GM18861 (cell line): Measurements from ENCODE around the gene NMT1.

Source experiments
- ATAC-seq: cut with Tn5 transposase; IDR thresholded peaks from one replicate; pipeline ENCODE4 v1.9.1; 2021; ENCODE audit not compliant: unreplicated experiment

The NMT1 gene

GRCh38 chr17:45077643-45078042, 16.5 kb downstream of the NMT1 start:
- ATAC-seq, result no peak

DNA sequence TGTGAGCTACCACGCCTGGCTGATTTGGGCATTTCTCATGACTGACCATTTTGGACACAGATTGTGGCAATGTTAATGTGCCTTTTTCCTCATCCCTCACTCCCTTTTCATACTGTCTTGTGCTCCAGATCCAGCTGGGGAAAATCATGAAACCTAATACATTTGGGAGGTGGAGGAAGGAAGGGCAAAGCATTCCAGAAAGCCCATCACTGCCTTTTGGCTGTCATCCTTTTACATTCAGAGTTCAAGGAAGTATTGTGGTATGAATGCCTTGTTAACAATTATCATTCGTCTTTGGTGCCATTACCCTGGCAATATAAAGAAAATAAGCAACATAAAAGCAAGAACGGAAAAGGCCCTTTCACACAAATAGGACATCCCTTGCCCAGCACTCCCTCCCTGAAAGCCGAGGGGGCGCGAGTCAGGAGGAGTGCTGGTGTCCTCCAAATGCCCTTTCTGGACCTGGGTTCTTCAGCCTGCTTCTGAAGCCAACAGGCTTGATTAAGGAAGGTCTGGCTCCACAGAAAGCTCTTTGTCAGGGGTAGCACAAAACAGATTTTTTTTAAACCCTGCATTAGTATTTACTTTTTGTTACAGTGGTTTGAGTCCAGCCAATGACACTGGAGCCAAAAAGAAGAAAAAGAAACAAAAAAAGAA, 20.1 kb downstream of the NMT1 start:
- ATAC-seq, result no peak

DNA sequence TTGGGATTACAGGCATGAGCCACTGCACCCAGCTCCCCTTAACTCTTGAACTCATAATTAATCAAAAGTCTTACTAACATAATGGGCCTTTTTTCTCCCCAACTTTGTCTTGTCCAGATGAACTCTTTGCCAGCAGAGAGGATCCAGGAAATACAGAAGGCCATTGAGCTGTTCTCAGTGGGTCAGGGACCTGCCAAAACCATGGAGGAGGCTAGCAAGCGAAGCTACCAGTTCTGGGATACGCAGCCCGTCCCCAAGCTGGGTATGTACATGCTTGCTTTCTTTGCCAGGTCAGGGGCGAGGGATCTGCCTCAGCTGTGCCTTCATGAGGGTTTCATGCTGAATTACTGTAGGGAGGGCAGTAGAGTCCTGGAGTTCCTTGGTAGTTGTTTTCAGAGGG, 25.3 kb downstream of the NMT1 start:
- ATAC-seq, result no peak

DNA sequence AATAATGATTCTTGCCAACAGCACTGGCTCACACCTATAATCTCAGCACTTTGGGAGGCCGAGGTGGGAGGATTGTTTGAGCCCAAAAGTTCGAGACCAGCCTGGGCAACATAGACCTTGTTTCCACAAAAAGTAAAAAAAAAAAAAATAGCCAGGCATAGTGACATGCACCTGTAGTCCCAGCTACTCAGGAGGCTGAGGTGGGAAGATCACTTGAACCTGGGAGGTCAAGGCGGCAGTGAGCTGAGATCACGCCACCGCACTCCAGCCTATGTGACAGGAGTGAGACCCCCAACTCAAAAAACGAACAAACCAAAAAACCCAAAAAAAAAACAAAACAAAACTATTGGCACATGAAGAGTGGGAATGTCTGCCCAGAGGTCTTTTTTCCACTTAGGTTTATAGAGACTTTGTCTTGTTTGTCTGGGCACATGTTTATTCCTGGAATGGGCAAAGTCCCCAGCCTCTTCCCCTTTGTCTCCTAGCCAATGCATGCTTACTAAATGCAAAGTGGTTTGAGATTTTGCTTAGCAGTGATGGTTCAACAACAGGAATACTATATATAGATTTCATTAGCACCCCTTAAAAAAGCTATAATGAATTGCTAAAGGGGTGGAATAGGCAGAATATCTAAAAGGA, 25.9 kb downstream of the NMT1 start:
- ATAC-seq, result no peak

- ATAC-seq, result no peak
Measured at GRCh38 chr17:45087504-45087975, 26.4 kb downstream of the NMT1 start.

DNA sequence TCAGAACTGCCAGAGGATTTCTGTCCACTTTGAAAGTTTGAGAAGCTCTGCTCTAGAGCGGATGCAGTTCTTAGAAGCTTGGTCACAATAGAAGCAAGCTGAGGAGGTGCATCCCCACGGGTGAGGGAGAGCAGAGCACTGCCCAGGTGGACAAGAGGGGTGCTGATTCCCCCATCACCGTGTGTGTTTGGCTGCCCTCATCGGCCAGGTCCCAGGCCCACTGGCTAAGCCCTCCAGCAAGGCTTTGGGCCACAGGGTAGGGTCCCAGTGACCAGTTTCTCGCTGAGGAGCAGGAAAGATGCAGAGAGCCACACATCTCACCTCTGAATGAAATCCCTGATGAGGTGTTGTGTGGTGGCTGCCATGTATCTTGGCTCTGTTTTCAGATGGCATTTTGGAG, 26.9 kb downstream of the NMT1 start:
- no peak for ATAC-seq

- no peak for ATAC-seq
Measured at GRCh38 chr17:45088741-45089140, 27.6 kb downstream of the NMT1 start.

GRCh38 chr17:45090711-45091110, 29.6 kb downstream of the NMT1 start:
- ATAC-seq, result no peak

DNA sequence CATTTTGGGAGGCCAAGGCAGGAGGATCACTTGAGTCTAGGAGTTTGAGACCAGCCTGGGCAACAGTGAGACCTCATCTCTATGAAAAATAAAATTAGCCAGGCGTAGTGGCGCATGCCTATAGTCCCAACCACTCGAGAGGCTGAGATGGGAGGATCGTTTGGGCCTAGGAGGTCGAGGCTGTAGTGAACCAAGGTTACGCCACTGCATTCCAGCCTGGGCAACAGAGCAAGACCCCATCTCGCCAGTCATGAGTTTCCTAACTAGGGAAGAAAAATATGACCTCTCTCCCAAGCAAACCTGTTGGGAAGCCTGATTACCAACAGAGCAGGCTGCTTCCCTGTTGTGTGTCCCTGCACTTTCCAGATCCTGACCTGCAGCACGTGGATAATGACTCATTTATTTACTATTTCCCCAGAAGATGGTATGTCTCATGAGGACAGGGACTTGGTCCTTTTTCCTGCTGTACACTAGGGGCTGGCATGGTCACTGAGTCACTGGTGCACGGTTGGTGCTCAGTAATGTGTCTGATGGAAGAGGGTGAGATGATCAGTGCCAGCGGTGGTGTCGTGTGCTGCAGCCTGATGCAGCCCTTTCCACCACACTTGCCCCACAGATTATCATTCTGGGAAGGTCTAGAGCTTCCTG, 30.8 kb downstream of the NMT1 start:
- ATAC-seq, result no peak

GRCh38 chr17:45092911-45093430, 31.9 kb downstream of the NMT1 start:
- ATAC-seq, result no peak

DNA sequence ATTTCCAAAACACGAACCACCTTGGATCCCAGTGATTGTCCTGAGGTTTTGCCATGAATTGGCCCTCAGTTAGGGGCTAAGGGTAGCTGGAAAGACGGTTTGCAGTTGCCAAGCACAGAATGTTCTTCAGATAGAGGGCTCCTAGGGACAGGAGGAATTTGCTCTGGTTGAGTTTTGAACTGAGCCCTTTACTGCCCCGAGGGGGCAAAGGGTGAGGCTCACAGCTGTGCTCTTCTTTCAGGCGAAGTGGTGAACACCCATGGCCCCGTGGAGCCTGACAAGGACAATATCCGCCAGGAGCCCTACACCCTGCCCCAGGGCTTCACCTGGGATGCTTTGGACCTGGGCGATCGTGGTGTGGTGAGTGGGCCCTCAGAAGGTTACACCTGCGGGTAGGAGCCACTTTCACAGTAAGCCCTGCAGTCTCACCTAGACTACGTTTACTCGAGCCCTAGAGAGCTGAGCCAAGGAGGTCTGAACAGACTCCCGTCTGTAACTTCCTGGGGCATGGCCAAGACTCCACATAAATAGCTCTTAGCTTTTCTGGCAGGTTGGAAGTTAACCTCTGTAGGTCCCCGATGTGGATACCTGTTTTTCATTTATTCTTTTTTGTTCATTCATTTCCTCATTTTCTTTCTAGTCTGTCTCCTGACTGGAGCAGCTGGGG, 32.5 kb downstream of the NMT1 start:
- no peak for ATAC-seq

DNA sequence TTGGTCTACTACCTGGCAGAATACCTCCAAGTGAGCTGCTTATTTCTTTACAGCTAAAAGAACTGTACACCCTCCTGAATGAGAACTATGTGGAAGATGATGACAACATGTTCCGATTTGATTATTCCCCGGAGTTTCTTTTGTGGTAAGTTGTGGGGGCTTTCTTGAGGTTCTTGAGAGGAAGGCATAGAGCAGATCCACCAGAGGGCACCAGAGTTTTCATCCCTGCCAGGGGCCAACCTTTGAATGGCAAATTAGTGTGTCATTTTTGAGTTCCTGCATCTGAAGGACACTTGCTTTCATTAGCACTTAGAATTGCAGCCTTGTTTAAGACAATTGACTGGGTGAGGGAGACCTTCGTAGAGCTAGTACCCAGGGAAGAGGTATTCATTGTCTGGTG, 35.0 kb downstream of the NMT1 start:
- ATAC-seq, result no peak

- no peak for ATAC-seq
Measured at GRCh38 chr17:45096926-45097325, 35.8 kb downstream of the NMT1 start.

GRCh38 chr17:45098081-45098868, 37.2 kb downstream of the NMT1 start:
- no peak for ATAC-seq

GRCh38 chr17:45098869-45099616, 37.9 kb downstream of the NMT1 start:
- no peak for ATAC-seq

- ATAC-seq, result no peak
Measured at GRCh38 chr17:45101546-45101882, 40.4 kb downstream of the NMT1 start.

DNA sequence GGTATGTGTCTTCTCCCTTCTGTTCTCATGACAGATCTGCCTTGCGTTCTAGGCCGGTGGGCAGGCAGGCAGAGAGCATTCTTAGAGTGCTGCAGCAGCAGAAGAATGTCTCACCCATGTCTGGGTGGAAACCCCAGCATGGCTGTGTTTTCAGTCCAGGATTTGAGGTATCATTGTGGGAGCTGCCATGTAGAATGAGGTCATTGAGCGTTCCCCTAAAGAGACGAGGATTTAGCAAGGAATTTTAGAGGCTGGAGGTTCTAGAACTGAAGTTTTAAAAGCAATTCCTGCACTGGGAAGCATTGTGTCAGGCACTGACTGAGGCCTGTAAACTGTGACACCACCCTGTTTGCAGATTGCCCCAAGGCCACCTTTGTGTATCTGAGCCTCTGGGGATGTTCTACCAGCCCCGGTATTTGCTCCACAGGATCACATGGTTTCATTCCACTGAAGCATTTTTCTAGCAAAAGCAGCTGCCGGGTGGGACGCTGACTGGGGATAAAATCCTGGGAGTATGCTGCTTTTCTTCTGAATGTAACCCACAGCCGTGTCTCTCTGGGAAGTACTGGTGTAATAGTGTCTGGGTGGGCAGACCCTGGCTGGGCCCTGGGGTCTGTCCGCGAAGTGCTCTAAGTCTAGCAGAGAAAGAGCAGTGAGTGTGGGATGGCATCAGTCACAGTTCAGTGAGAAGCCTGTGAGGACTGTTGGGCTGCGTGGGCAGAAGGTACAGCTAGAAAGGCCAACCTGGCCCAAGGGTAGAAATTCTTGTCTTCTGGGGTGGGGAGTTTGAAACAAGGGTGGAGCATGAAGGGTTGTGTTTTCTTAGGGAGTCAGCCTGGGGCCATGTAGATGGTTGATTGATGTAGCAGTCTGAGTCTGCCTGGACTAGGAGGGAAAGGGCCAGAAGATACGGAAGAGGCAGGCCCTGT, 41.0 kb downstream of the NMT1 start:
- no peak for ATAC-seq

GRCh38 chr17:45102856-45103255, 41.7 kb downstream of the NMT1 start:
- ATAC-seq, result no peak

DNA sequence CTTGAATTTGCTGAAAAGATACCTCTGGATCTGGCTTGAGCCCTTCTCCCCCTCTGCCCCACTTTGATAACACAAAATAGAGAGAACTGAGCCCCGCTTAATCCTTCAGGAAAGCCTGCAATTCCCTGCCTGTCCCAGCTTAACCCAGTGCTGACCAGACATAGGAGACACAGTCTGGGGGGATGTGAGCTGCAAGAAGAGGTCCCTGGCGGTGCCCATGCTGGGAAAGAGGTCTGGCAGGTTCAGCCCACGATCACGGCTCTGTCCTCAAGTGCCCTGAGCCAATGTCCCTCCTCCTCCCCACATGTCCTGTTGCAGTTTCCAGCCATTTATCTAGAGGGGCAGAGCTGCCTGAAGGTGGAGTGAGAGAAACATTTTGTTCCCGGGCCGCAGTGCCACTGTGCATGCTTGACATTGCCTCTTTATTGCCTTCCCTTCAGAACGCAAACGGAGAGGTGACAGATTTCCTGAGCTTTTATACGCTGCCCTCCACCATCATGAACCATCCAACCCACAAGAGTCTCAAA, 42.2 kb downstream of the NMT1 start:
- ATAC-seq, result no peak
